Lower lobe of right lung (tissue), 2 donors: ENCODE data around the gene UNC119B. TPM values are rescaled to one million over a fixed set of nuclear protein-coding genes. Genes with fewer than 3 reads are reported as not detected.
"Not testable (repeated sequence)": the region's sequence is repeated elsewhere in the genome, so short reads cannot be mapped to it uniquely, and the experiment has no call there.

Source experiments
- ATAC-seq, 2 donors: fragments of 200-7000 bp; cut with Tn5 transposase; one replicate each; pipeline ENCODE4 v1.9.1; 2020 to 2022; ENCODE audit warnings: mild to moderate bottlenecking in 2 of 2, moderate library complexity in 2 of 2
- DNase-seq: peaks from one replicate; pipeline ENCODE4 v3.0.0-alpha.2; 2020
- H3K27ac ChIP-seq: fragments of 200-600 bp; one replicate; pipeline ENCODE4 v1.8.0; 2022
- H3K27me3 ChIP-seq: fragments of 200-600 bp; one replicate; pipeline ENCODE4 v1.8.0; 2022; ENCODE audit warnings: low read depth
- H3K36me3 ChIP-seq: fragments of 200-600 bp; one replicate; pipeline ENCODE4 v1.8.0; 2022; ENCODE audit warnings: mild to moderate bottlenecking
- H3K4me1 ChIP-seq: fragments of 200-600 bp; one replicate; pipeline ENCODE4 v1.8.0; 2022
- H3K4me3 ChIP-seq: fragments of 200-600 bp; one replicate; pipeline ENCODE4 v1.8.0; 2022; ENCODE audit warnings: mild to moderate bottlenecking
- H3K9me3 ChIP-seq: fragments of 200-600 bp; one replicate; pipeline ENCODE4 v1.8.0; 2022
- CTCF ChIP-seq: fragments of 200-600 bp; IDR thresholded peaks from one replicate; pipeline ENCODE4 v1.8.0; 2022; ENCODE audit warnings: antibody characterized with exemption, mild to moderate bottlenecking
- intact Hi-C: fragments of 100-400 bp; cut with DNase I; formaldehyde crosslinking; loops from one replicate; pipeline ENCODE4 v1.11.0; 2022
- total RNA-seq: library from RNA; stranded (reverse); fragmentation: NEBNext Ultra II Directional; extraction: Animal tissue kit (Norgen Biotek cat#: 25700); gene quantifications from one replicate; pipeline ENCODE4 v1.2.1, GENCODE V29; 2021
- donor health status: DM: no; HTN: yes; CAD: no; lungs with severe emphysema.

Gene UNC119B
- total RNA-seq, 1 donor from 2014 or later = 27.1 TPM

GRCh38 chr12:120668091-120668867 is 42.0 kb upstream of the UNC119B start:
- DNase-seq (peak; percentile 6), ATAC-seq (no peak)
- no peak overlapping the region for H3K27ac ChIP-seq
- H3K9me3 ChIP-seq = no peaks in the 10 kb centered on the region
- TF ChIP-seq CTCF = no peak
- no peak overlapping the region for H3K4me3 ChIP-seq
- no peaks in the 10 kb centered on the region for H3K27me3 ChIP-seq
- H3K4me1 ChIP-seq = no peaks in the 10 kb centered on the region
- no peaks in the 10 kb centered on the region for H3K36me3 ChIP-seq
- intact Hi-C loops = no loop called here

- peak; percentile 45 for DNase-seq
- no peaks in the 10 kb centered on the region for H3K36me3 ChIP-seq
- no peak for TF ChIP-seq CTCF
- H3K9me3 ChIP-seq = no peaks in the 10 kb centered on the region
- peak; percentile 36 to 47 for ATAC-seq
- no peak overlapping the region for H3K4me3 ChIP-seq
- H3K27ac ChIP-seq = no peak overlapping the region
- intact Hi-C loops = no loop called here
- H3K27me3 ChIP-seq = no peaks in the 10 kb centered on the region
- no peaks in the 10 kb centered on the region for H3K4me1 ChIP-seq
Measured at GRCh38 chr12:120668868-120669840, 41.1 kb upstream of the UNC119B start.

- H3K9me3 ChIP-seq, ATAC-seq, H3K36me3 ChIP-seq, H3K27ac ChIP-seq, H3K4me3 ChIP-seq, H3K4me1 ChIP-seq, H3K27me3 ChIP-seq, intact Hi-C loops: not testable (repeated sequence)
- peak; percentile 10 for DNase-seq
Measured at GRCh38 chr12:120670237-120670636, 40.0 kb upstream of the UNC119B start.

GRCh38 chr12:120670667-120671066 is 39.6 kb upstream of the UNC119B start:
- no peak for TF ChIP-seq CTCF
- no peaks in the 10 kb centered on the region for H3K36me3 ChIP-seq
- no peaks in the 10 kb centered on the region for H3K9me3 ChIP-seq
- no peaks in the 10 kb centered on the region for H3K27me3 ChIP-seq
- H3K4me1 ChIP-seq = no peaks in the 10 kb centered on the region
- ATAC-seq = no peak
- H3K4me3 ChIP-seq = no peak overlapping the region
- intact Hi-C loops = no loop called here
- H3K27ac ChIP-seq = no peak overlapping the region
- no peak for DNase-seq

GRCh38 chr12:120674097-120674636 is 36.1 kb upstream of the UNC119B start:
- Histone ChIP-seq H3K27ac (no peak overlapping the region), H3K27me3 (no peaks in the 10 kb centered on the region), H3K36me3 (no peaks in the 10 kb centered on the region), H3K9me3 (no peaks in the 10 kb centered on the region), H3K4me1 (no peaks in the 10 kb centered on the region), H3K4me3 (no peak overlapping the region)
- ATAC-seq = no peak
- DNase-seq = no peak
- no peak for TF ChIP-seq CTCF
- intact Hi-C loops = no loop called here
